ENCODE results near the gene PDE4D.

DNA sequence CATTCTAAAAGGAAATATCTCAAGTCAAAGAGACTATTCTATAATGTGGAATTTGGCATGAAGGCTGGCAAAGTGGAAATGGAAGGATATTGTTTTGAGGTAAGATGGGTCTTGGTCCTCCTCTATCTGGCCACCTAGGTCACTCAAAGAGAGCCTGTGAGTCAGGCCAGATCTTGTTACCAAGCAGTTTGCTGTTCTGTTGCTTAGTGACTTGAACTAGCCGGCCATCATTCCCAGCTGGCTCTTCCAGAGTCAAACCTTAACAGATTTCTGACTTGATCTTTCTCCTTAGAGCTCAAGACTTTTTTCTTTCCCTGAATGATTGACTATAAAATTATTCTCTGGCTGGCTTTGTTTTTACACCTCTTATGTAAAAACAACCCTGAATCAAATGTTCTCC is 136.1 kb downstream of the PDE4D start:
- no peak for TF ChIP-seq CTCF (IDR thresholded peaks at IDR 0.05)
- TF ChIP-seq EZH2 (IDR thresholded peaks at IDR 0.05; ENCODE audit: borderline replicate concordance, insufficient read depth, low read depth, low read length, poor library complexity, severe bottlenecking), result no peak
